Activated T-helper 17 cell treated with anti-CD3 and anti-CD28 coated beads, Interleukin-2, amount 50 U/mL, for 72 hours (primary cell): ENCODE data around the gene NOL6. TPM values are rescaled to one million over a fixed set of nuclear protein-coding genes. Genes with fewer than 3 reads are reported as not detected.
"Not testable (repeated sequence)": the region's sequence is repeated elsewhere in the genome, so short reads cannot be mapped to it uniquely, and the experiment has no call there.

ENCODE experiments used
- ATAC-seq: fragments of 150-1000 bp; cut with Tn5 transposase; replicated peaks from 2 replicates; pipeline ENCODE4 v1.10.0; 2021; ENCODE audit warnings: mild to moderate bottlenecking, moderate library complexity
- H3K27ac Mint-ChIP-seq: one replicate; pipeline ENCODE4 v1.8.0; 2022; ENCODE audit warnings: mixed read lengths
- H3K27me3 Mint-ChIP-seq: one replicate; pipeline ENCODE4 v1.8.0; 2022; ENCODE audit warnings: mixed read lengths
- H3K36me3 Mint-ChIP-seq: one replicate; pipeline ENCODE4 v1.8.0; 2022; ENCODE audit warnings: low read depth, mild to moderate bottlenecking, mixed read lengths
- H3K4me1 Mint-ChIP-seq: one replicate; pipeline ENCODE4 v1.8.0; 2022; ENCODE audit warnings: mixed read lengths
- H3K4me3 Mint-ChIP-seq: one replicate; pipeline ENCODE4 v1.8.0; 2022; ENCODE audit warnings: mild to moderate bottlenecking, mixed read lengths
- H3K9me3 Mint-ChIP-seq: one replicate; pipeline ENCODE4 v1.8.0; 2022; ENCODE audit warnings: mixed read lengths
- total RNA-seq, 2 donors: library from RNA; stranded (reverse); gene quantifications; one replicate each; pipeline ENCODE4 v1.2.3, GENCODE V29; 2022

Gene NOL6, protein sequence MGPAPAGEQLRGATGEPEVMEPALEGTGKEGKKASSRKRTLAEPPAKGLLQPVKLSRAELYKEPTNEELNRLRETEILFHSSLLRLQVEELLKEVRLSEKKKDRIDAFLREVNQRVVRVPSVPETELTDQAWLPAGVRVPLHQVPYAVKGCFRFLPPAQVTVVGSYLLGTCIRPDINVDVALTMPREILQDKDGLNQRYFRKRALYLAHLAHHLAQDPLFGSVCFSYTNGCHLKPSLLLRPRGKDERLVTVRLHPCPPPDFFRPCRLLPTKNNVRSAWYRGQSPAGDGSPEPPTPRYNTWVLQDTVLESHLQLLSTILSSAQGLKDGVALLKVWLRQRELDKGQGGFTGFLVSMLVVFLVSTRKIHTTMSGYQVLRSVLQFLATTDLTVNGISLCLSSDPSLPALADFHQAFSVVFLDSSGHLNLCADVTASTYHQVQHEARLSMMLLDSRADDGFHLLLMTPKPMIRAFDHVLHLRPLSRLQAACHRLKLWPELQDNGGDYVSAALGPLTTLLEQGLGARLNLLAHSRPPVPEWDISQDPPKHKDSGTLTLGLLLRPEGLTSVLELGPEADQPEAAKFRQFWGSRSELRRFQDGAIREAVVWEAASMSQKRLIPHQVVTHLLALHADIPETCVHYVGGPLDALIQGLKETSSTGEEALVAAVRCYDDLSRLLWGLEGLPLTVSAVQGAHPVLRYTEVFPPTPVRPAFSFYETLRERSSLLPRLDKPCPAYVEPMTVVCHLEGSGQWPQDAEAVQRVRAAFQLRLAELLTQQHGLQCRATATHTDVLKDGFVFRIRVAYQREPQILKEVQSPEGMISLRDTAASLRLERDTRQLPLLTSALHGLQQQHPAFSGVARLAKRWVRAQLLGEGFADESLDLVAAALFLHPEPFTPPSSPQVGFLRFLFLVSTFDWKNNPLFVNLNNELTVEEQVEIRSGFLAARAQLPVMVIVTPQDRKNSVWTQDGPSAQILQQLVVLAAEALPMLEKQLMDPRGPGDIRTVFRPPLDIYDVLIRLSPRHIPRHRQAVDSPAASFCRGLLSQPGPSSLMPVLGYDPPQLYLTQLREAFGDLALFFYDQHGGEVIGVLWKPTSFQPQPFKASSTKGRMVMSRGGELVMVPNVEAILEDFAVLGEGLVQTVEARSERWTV
- 10 to 100 TPM; 25.9 to 58.3 TPM for total RNA-seq

DNA sequence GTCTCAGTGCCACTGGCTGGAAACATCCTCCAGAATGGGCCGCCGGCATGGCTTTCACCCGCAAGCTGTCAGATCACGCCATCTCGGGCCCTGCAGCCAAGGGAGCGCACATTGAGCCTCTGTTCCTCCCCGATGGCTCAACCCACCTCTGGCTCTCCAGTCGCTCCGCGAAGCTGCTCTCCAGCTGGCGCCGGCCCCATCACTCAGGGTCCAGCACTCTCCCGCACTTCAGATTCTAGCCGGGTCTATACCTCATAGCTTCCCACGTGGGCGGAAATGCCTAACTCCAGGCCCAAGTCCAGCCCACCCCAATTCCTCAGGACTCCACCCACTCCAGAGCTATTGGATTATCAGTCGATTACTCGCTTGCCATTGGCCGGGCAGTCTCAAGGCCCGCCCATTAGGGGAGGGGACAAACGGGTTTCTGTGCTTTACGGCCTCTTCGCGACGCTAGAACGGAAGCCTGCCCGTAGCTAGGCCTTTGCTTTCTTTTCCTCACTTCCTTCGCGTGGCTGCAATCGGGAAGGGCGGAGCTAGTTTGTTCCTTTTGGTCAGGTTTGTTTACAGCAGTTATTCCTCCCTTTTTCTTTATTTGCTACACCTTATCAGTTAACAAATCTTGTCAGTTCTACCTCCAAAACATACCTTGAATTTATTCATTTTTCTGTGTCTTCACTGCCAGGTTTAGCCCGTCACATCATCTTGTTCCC is at the start of gene NOL6:
TSS of gene NOL6 (minus strand) at position 282 of the 710 bp plus-strand sequence. CDS start at position 200, 82 bp downstream.
- Mint-ChIP-seq H3K27me3 (no peaks in the 10 kb centered on the region), H3K27ac (peak within 1 kb of the TSS; percentile 89), H3K9me3 (no peaks in the 10 kb centered on the region), H3K4me1 (peaks cover 6% of the 10 kb centered on the region), H3K36me3 (peaks cover 42% of the 10 kb centered on the region), H3K4me3 (peak within 1 kb of the TSS; percentile 87)
- ATAC-seq, result peak; percentile 100

DNA sequence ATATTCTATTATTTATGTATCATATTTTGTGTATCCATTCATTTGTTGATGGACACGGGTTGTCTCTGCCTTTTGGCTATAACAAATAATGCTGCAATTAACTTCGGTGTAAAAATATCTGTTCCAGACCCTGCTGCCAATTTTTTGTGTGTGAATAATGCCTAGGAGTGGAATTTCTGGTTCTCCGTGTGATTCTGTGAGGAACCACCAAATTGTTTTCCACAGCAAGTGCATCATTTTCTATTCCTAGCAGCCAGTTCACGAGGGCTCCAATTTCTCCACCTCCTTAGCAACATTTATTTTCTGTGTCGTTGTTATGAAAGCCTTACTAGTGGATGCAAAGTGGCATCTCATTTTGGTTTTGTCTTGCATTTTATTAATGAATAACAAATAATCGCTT is 48.1 kb upstream of the NOL6 start:
- peaks cover 38% of the 10 kb centered on the region for H3K27me3 Mint-ChIP-seq
- not testable (repeated sequence) for H3K36me3 Mint-ChIP-seq, ATAC-seq, H3K27ac Mint-ChIP-seq, H3K4me3 Mint-ChIP-seq, H3K4me1 Mint-ChIP-seq, H3K9me3 Mint-ChIP-seq

DNA sequence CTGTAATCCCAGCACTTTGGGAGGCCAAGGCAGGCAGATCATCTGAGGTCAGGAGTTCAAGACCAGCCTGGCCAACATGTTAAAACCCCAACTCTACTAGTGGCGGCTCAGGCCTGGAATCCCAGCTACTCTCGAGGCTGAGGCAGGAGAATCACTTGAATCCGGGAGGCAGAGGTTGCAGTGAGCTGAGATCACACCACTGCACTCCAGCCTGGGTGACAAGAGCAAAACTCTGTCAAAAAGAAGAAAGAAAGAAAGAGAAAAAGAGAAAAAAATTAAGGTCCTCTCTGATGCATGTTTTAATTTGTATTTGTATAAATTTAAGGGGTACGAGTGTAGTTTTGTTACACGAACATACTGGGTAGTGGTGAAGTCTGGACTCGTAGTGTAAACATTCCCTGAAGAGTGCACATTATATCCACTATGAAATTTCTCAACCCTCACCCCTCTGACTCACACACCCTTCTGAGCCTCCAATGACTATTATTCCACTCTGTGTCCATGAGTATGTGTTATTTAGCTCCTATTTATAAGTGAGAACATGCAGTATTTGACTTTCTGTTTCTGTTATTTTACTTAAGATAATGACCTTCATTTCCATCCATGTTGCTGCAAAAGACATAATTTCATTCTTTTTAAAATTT is 44.3 kb upstream of the NOL6 start:
- not testable (repeated sequence) for H3K36me3 Mint-ChIP-seq, ATAC-seq, H3K9me3 Mint-ChIP-seq, H3K27ac Mint-ChIP-seq, H3K4me1 Mint-ChIP-seq, H3K4me3 Mint-ChIP-seq
- peaks cover 19% of the 10 kb centered on the region for H3K27me3 Mint-ChIP-seq

DNA sequence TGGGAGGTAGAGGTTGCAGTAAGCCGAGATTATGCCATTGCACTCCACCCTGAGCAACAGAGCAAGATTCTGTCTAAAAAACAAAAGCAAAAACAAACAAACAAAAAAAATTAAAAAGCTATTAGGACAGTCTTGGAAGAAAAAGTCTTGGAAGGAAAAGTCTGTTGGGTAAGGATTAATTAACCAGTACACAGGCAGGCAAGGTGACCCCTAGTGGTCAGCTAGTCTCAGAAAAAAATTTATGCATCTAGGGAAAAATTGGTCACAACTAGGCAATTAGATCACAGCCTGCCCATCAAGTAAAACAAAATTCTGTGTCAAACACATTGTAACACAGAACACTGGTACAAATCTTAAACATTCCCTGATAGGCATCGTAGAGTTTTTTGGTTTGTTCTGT is 43.6 kb upstream of the NOL6 start:
- peak; percentile 38 for ATAC-seq
- Mint-ChIP-seq H3K4me3 (no peak overlapping the region), H3K27me3 (peaks cover 13% of the 10 kb centered on the region), H3K9me3 (no peaks in the 10 kb centered on the region), H3K4me1 (no peaks in the 10 kb centered on the region), H3K27ac (no peak overlapping the region), H3K36me3 (no peaks in the 10 kb centered on the region)

DNA sequence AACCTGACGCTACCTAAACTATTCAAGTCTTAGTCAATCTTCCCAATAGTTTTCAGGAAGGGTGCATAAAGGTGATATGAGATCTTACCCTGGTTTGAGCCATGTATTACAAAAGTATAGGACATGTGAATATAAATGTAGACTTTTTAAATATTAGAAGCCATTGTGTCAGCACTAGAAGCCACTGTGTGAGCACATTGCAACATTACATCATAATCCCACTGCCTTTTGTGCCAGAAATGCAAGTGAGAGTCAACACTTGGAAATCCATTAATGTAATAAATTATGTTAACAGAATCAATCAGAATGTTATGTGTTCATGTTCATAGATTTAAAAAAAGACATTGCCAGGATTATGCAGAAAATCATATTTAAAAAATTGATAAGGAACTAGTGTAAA is 42.7 kb upstream of the NOL6 start:
- not testable (repeated sequence) for H3K4me3 Mint-ChIP-seq, H3K27ac Mint-ChIP-seq, H3K4me1 Mint-ChIP-seq, ATAC-seq, H3K9me3 Mint-ChIP-seq, H3K36me3 Mint-ChIP-seq, H3K27me3 Mint-ChIP-seq

DNA sequence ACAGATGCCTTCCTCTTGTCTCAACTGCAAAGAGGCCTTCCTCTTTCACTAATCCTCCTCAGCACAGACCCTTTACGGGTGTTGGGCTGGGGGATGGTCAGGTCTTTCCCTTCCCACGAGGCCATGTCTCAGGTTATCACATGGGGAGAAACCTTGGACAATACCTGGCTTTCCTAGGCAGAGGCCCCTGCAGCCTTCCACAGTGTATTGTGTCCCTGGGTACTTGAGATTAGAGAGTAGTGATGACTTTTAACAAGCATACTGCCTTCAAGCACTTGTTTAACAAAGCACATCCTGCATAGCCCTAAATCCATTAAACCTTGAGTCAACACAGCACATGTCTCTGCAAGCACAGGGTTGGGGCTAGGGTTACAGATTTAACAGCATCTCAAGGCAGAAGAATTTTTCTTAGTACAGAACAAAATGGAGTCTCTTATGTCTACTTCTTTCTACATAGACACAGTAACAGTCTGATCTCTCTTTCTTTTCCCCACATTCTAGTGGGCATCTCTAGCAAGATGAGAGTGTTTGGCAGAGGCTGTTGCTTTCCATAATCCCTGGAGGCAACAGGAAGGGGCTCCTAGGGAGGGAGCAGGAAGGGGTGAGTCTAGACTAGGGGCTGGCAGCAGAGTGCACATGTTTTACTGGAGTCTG is 41.7 kb upstream of the NOL6 start:
- not testable (repeated sequence) for H3K27ac Mint-ChIP-seq, H3K36me3 Mint-ChIP-seq, H3K4me3 Mint-ChIP-seq, H3K27me3 Mint-ChIP-seq, H3K4me1 Mint-ChIP-seq, ATAC-seq, H3K9me3 Mint-ChIP-seq

DNA sequence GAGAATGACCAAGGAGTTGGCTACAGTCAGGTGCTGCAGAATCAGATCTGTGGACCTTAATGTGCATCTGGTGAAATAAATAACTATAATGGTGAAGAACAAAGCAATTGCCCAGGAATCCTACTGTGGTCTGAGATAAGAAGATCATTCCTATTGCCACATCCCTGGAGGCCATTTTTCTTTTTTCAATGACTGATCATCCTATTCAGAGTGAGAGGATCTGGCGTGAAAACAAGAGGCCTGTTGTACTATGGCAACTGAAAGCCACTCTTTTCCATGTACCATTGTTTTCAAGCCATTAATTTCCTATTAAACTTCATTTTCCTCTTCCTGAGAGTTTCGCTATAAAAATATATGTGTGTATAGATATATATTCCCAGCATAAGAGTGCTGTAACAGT is 38.8 kb upstream of the NOL6 start:
- H3K27me3 Mint-ChIP-seq, H3K9me3 Mint-ChIP-seq, H3K4me1 Mint-ChIP-seq: not testable (repeated sequence)

DNA sequence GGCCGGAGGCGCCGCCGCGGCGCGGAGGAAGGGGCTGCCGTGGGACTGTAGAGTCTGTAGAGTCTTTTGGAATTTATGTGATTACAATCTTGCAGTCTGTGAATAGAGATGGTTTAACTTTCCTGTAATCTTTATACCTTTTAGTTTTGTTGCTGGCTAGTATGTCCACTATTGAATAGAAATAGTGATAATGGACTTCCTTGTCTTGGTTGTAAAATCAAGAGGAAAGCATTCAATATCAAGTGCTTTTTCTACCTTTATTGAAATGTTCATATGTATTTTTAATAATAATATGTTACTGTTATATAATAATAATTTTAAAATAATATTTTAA is 37.4 kb upstream of the NOL6 start:
- H3K4me3 Mint-ChIP-seq, result peak overlapping the region; percentile 93
- H3K27ac Mint-ChIP-seq, result peak overlapping the region; percentile 96
- not testable (repeated sequence) for H3K4me1 Mint-ChIP-seq, ATAC-seq, H3K27me3 Mint-ChIP-seq, H3K36me3 Mint-ChIP-seq, H3K9me3 Mint-ChIP-seq

More for the DNA sequence above, 38.8 kb upstream of the NOL6 start:
- not testable (repeated sequence) for ATAC-seq, H3K36me3 Mint-ChIP-seq, H3K4me3 Mint-ChIP-seq, H3K27ac Mint-ChIP-seq

DNA sequence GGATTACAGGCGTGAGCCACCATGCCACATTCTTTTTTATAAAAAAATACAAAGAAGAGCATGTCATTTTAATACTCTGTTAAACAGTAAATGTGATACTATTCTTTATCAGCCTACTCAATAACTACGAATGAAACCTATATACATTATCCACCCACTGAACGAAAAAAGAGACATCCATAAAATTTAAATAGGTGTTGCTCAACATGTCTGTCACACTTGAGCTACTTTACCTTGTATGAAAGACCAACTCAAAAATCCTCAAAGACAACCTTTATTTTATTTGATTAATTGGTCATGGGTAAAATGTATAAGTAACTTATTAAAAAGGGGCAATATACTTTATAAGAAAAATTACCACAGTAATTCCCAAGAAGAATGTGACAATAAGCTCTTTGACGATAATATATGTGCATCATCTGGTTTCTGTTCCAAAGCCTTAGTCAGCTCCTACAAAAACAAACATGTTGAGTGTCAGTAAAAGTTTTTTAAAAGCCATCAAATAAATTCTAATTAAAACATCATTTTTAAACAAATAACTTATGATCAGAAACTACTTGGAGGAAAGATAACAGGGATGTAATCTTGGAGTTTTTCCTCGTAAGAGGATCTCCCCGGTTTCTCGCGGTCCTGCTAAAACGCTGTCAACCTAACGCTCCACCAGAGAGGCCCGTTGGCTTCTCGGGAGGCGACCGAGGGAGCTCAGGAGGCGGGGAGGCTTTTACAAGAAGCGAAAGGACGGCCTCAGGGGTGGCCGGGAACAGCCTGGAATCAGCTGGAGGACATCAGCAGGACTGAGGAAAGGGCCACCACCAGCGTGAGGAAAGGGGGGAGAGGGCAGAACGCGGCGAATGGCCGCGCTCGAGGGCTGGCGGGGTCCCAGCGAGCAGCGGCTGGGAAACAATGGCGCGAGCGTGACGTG is 36.8 kb upstream of the NOL6 start:
- Mint-ChIP-seq H3K27ac (peak overlapping the region; percentile 96), H3K4me3 (peak overlapping the region; percentile 93), H3K4me1 (no peaks in the 10 kb centered on the region), H3K9me3 (no peaks in the 10 kb centered on the region), H3K27me3 (no peaks in the 10 kb centered on the region), H3K36me3 (no peaks in the 10 kb centered on the region)
- ATAC-seq, result peak; percentile 79

DNA sequence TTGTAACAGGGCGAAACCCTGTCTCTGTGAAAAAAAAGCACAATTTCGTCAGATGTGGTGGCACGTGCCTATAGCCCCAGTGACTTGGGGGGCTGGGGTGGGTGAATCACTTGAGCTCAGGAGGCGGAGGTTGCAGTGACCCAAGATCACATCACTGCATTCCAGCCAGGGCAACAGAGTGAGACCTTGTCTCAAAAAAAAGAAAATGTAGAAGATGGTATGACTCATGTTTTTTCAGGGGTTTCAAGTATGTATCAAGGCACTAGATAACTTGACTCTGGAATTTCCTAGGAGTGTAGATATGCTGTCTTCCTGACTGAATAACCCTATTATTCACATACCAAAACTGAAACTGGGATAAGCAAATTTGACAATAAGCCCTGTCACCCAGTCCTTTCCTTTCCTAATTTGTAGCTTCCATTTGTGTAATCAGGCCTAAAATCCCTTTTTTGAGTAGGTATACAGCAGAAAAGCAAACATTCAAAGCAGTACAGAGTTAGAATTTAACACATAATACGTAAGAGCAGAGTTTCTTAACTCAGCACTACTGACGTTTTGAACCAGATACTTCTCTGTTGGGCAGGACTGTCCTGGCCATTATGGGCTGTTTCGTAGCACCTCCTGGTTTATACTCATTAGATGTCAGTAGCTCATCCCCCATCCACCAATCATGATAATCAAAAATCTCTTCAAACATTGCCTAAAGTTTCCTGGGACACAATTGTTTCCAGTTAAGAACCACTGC is 33.1 kb upstream of the NOL6 start:
- peak; percentile 79 for ATAC-seq
- Mint-ChIP-seq H3K27me3 (no peaks in the 10 kb centered on the region), H3K4me3 (peak overlapping the region; percentile 25), H3K4me1 (no peaks in the 10 kb centered on the region), H3K9me3 (no peaks in the 10 kb centered on the region), H3K27ac (peak overlapping the region; percentile 55), H3K36me3 (no peaks in the 10 kb centered on the region)

DNA sequence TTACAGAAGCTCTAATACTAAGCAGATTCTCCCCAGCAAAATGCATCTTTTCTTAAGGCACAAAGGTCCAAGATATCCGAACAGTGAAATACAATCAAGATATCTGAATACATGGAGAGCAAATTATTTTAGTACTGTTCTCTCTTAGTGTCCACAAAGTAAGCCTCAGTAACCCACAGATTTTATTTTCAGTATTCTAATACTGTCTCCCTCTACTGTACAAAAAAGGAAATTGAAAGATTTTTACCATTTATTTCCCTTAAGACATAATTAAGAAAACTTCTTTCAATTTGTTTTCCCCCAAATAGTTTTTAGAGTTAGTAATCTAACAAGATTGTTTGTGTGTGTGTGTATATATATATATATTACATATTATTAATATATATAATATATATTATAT is 24.7 kb upstream of the NOL6 start:
- H3K27me3 Mint-ChIP-seq, result no peaks in the 10 kb centered on the region
- ATAC-seq, result no peak

DNA sequence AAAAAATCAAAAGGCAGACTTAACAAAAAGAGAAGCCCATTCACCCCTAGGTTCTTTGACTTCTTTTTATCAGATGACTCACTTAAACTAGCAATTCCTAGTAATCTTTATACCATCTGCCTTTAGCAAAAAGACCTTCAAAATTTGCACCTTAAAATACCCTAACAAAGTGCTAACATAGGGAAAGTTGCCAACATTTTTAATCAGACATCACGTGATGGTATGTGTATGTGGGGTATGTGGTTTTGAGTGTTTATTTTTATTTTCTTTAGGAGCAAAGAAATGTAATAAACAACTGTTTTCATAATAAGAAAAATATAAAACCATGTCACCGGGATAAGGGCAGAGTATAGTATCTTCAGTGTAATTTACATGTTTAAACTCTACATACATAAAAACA is 20.1 kb upstream of the NOL6 start:
- H3K27ac Mint-ChIP-seq, H3K36me3 Mint-ChIP-seq, H3K4me1 Mint-ChIP-seq, H3K27me3 Mint-ChIP-seq, H3K9me3 Mint-ChIP-seq, ATAC-seq, H3K4me3 Mint-ChIP-seq: not testable (repeated sequence)

More for the DNA sequence above, 24.7 kb upstream of the NOL6 start:
- H3K4me1 Mint-ChIP-seq, result no peaks in the 10 kb centered on the region
- H3K27ac Mint-ChIP-seq, result no peak overlapping the region
- H3K4me3 Mint-ChIP-seq, result no peak overlapping the region
- H3K36me3 Mint-ChIP-seq, result no peaks in the 10 kb centered on the region
- H3K9me3 Mint-ChIP-seq, result no peaks in the 10 kb centered on the region
